ENCODE results near the gene C19orf67.

DNA sequence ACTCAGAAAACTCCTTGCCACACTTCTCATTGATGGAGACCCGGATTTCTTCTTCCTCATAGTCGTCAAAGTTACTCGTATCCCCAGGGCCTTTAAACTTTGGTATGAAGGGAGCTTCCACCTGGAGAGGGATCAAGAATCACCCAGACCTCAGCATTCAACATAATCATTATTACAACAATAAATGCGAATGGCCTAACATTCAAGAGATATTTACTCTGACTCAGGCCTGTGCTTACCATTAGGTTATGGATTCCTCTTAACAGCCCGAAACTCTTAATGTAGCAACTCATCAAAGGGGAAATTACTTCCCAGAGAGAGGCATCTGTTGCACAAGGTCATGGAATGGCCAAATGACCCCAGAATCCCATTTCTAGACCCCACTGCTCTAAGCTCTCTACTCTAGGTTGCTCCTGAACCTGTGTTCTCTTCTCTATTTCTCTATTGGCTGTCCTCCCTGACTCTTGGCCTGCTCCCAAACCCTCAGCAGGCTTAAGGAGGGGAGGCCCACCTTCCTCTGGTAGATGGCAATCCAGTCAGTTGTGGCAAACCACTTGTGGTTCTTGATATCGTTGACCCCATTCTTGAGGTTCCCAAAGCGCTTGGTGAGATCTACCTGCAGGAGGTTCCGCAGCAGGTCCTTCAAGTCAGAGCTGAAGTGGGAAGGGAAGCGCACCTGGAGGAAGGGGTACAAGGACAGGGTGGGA lies 7.7 kb upstream of the C19orf67 start:
- TF ChIP-seq POLR2AphosphoS5 (IDR thresholded peaks at IDR 0.05) (no peak), POLR2A (IDR thresholded peaks at IDR 0.05) (no peak)
- TF ChIP-seq, protein P1, sequence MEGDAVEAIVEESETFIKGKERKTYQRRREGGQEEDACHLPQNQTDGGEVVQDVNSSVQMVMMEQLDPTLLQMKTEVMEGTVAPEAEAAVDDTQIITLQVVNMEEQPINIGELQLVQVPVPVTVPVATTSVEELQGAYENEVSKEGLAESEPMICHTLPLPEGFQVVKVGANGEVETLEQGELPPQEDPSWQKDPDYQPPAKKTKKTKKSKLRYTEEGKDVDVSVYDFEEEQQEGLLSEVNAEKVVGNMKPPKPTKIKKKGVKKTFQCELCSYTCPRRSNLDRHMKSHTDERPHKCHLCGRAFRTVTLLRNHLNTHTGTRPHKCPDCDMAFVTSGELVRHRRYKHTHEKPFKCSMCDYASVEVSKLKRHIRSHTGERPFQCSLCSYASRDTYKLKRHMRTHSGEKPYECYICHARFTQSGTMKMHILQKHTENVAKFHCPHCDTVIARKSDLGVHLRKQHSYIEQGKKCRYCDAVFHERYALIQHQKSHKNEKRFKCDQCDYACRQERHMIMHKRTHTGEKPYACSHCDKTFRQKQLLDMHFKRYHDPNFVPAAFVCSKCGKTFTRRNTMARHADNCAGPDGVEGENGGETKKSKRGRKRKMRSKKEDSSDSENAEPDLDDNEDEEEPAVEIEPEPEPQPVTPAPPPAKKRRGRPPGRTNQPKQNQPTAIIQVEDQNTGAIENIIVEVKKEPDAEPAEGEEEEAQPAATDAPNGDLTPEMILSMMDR (IDR thresholded peaks at IDR 0.05), result no peak
